ENCODE data around the gene MAST4.

- TF ChIP-seq CTCF (IDR thresholded peaks at IDR 0.05; ENCODE audit: low read depth, low read length, poor library complexity, severe bottlenecking) (no peak), EZH2phosphoT487 (IDR thresholded peaks at IDR 0.05; ENCODE audit: borderline replicate concordance, low read length) (no peak)
Observed at GRCh38 chr5:66666778-66667177, 70.6 kb downstream of the MAST4 start.

Data from DOHH2 (cell line).